Measurements from ENCODE around the gene GPR34. TPM values are rescaled to one million over a fixed set of nuclear protein-coding genes. Genes with fewer than 3 reads are reported as not detected.

Gene GPR34
- total and polyA plus RNA-seq, 2 of the 4 experiments (the other 2 are of a cell fraction) = not detected

DNA sequence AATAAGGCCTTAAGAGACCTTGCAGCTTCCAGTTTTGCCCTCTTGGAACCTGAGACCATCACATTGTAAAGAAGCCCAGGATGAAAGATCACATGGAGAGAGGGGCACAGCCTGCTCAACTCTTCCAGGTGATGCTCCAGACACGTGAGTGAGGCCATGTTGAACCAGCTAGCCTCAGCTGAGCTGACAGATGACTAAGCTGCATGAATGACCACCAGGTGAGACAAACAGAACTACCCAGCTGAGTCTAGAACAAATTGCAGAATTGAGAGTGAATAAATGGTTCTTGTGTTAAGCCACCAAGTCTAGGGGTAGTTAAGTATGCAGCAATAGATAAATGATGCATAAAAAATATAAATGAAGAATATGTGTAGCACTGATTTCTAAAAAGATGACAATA is 18.4 kb downstream of the GPR34 start:
- no peak overlapping the region for H4K5ac ChIP-seq (ENCODE audit: low read depth, low read length)
- H3K27me3 ChIP-seq (ENCODE audit: control insufficient read depth, insufficient read depth, low read length) = peaks cover 2% of the 10 kb centered on the region; the same call in 1 of the 2 replicates
- dilution Hi-C loops (cut with HindIII; ENCODE audit: low sequenced_read_pairs, unreplicated experiment) (no loop called here), intact Hi-C loops (cut with micrococcal nuclease) (no loop called here), in situ Hi-C loops (cut with MboI; ENCODE audit: low sequenced_read_pairs) (no loop called here)
- no peak overlapping the region for H3K9ac ChIP-seq (ENCODE audit: low read depth, low read length)
- no peak overlapping the region for H2AFZ ChIP-seq (replicated peaks; ENCODE audit: low read length, poor library complexity)
- no TSS peak for BruUV-seq (replicated peaks)
- no peak overlapping the region for H2BK120ac ChIP-seq (ENCODE audit: low read depth, low read length)
- ChIA-PET CTCF (no interaction called here), POLR2A (ENCODE audit: unreplicated experiment) (no interaction called here)
- TF ChIP-seq MXI1 (IDR thresholded peaks at IDR 0.05; ENCODE audit: borderline replicate concordance, low read depth, low read length) (no peak), SMC3 (IDR thresholded peaks at IDR 0.05; ENCODE audit: low read depth, low read length) (no peak), RAD21 (IDR thresholded peaks at IDR 0.05; ENCODE audit: low read length) (no peak), POLR2A (IDR thresholded peaks at IDR 0.05; ENCODE audit: low read depth, low read length) (no peak), RCOR1 (IDR thresholded peaks at IDR 0.05; ENCODE audit: insufficient replicate concordance, low read length) (no peak), NFE2L2 (IDR thresholded peaks at IDR 0.05; ENCODE audit: low read depth, low read length) (no peak), CHD1 (IDR thresholded peaks at IDR 0.05; ENCODE audit: low read depth, low read length) (no peak), BHLHE40 (IDR thresholded peaks at IDR 0.05; ENCODE audit: low read depth, low read length) (no peak), CEBPB (IDR thresholded peaks at IDR 0.05; ENCODE audit: low read depth, low read length) (no peak), MAZ (IDR thresholded peaks at IDR 0.05; ENCODE audit: borderline replicate concordance, low read depth, low read length) (no peak), RFX5 (IDR thresholded peaks at IDR 0.05; ENCODE audit: low read depth, low read length) (no peak), MAFK (IDR thresholded peaks at IDR 0.05; ENCODE audit: low read depth, low read length) (no peak)
- TF ChIP-seq, protein P1, sequence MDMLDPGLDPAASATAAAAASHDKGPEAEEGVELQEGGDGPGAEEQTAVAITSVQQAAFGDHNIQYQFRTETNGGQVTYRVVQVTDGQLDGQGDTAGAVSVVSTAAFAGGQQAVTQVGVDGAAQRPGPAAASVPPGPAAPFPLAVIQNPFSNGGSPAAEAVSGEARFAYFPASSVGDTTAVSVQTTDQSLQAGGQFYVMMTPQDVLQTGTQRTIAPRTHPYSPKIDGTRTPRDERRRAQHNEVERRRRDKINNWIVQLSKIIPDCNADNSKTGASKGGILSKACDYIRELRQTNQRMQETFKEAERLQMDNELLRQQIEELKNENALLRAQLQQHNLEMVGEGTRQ (IDR thresholded peaks at IDR 0.05; ENCODE audit: low read depth, low read length) = no peak
- TF ChIP-seq, protein P2, sequence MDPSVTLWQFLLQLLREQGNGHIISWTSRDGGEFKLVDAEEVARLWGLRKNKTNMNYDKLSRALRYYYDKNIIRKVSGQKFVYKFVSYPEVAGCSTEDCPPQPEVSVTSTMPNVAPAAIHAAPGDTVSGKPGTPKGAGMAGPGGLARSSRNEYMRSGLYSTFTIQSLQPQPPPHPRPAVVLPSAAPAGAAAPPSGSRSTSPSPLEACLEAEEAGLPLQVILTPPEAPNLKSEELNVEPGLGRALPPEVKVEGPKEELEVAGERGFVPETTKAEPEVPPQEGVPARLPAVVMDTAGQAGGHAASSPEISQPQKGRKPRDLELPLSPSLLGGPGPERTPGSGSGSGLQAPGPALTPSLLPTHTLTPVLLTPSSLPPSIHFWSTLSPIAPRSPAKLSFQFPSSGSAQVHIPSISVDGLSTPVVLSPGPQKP (IDR thresholded peaks at IDR 0.05; ENCODE audit: borderline replicate concordance, low read depth, low read length) = no peak
- no peak overlapping the region for H3K14ac ChIP-seq (replicated peaks; ENCODE audit: low read depth, low read length)
- no peak overlapping the region for H2AK5ac ChIP-seq (ENCODE audit: low read depth, low read length)
- H2BK5ac ChIP-seq (ENCODE audit: low read depth, low read length, poor library complexity, severe bottlenecking) = no peak overlapping the region
- H3K9me1 ChIP-seq (ENCODE audit: insufficient read depth, low read length) = no peaks in the 10 kb centered on the region
- H3K79me1 ChIP-seq (ENCODE audit: low read depth in 1 of 2, low read length in 2 of 2) = no peaks in the 10 kb centered on the region; a peak in 1 of 4 replicates
- no peak overlapping the region for H3K56ac ChIP-seq (ENCODE audit: extremely low read depth, insufficient read depth, low read length)
- H2BK20ac ChIP-seq (ENCODE audit: low read depth, low read length) = no peak overlapping the region
- no peak overlapping the region for H3K4ac ChIP-seq (ENCODE audit: low read depth, low read length)
- no peak for DNase-seq
- H2BK15ac ChIP-seq (ENCODE audit: low read depth, low read length) = no peak overlapping the region
- no peaks in the 10 kb centered on the region for H4K20me1 ChIP-seq (ENCODE audit: insufficient read depth, low read length)
- H3K36me3 ChIP-seq (ENCODE audit: control insufficient read depth, insufficient read depth, low read length) = no peaks in the 10 kb centered on the region
- H3K4me3 ChIP-seq (ENCODE audit: insufficient read depth, low read depth, low read length) = no peak overlapping the region
- no peaks in the 10 kb centered on the region for H3K4me1 ChIP-seq (ENCODE audit: control insufficient read depth, insufficient read depth, low read length)
- no peak for ATAC-seq (ENCODE audit: low read depth)
- WGBS, 2 experiments (ENCODE audit: extremely low coverage in 2 of 2, insufficient read length in 1 of 2) = no CpG with 5 or more reads among the region's 1 CpG
- no peak overlapping the region for H3K4me2 ChIP-seq (ENCODE audit: low read depth, low read length)
- H2AK9ac ChIP-seq (replicated peaks; ENCODE audit: low read depth, low read length, poor library complexity) = no peak overlapping the region
- no peak overlapping the region for H4K8ac ChIP-seq (ENCODE audit: low read depth in 2 of 2, low read length in 2 of 2)
- H3K27ac ChIP-seq (ENCODE audit: insufficient read depth, low read length) = no peak overlapping the region
- no peak overlapping the region for H3K23ac ChIP-seq (ENCODE audit: low read depth, low read length)
- no peak overlapping the region for H3K18ac ChIP-seq (ENCODE audit: low read depth, low read length)
- no peak overlapping the region for H4K91ac ChIP-seq (ENCODE audit: insufficient read depth, low read depth, low read length)
- no peaks in the 10 kb centered on the region for H3K9me3 ChIP-seq (ENCODE audit: control insufficient read depth, insufficient read depth, low read length)
